ENCODE results near the gene FRMD4A. TPM values are rescaled to one million over a fixed set of nuclear protein-coding genes. Genes with fewer than 3 reads are reported as not detected.

The FRMD4A gene
- total RNA-seq, 1 donor from 2014 or later: 28.2 TPM

- Histone ChIP-seq H3K4me3 (ENCODE audit: low read depth, low read length) (no peak overlapping the region), H3K36me3 (ENCODE audit: control insufficient read depth, insufficient read depth, low read length) (no peaks in the 10 kb centered on the region), H3K27me3 (ENCODE audit: control insufficient read depth, insufficient read depth, low read length) (no peaks in the 10 kb centered on the region)
- no peak for DNase-seq (ENCODE audit: low read depth)
- no peak for TF ChIP-seq CTCF (IDR thresholded peaks at IDR 0.05; ENCODE audit: insufficient read depth, low read length, poor library complexity, severe bottlenecking)
Measured at GRCh38 chr10:13883636-13884444, 446.9 kb downstream of the FRMD4A start.

- TF ChIP-seq CTCF (IDR thresholded peaks at IDR 0.05; ENCODE audit: insufficient read depth, low read length, poor library complexity, severe bottlenecking): no peak
- Histone ChIP-seq H3K36me3 (ENCODE audit: control insufficient read depth, insufficient read depth, low read length) (no peaks in the 10 kb centered on the region), H3K27me3 (ENCODE audit: control insufficient read depth, insufficient read depth, low read length) (no peaks in the 10 kb centered on the region), H3K4me3 (ENCODE audit: low read depth, low read length) (no peak overlapping the region)
- peak; percentile 93 for DNase-seq (ENCODE audit: low read depth)
Measured at GRCh38 chr10:13882119-13882711, 448.5 kb downstream of the FRMD4A start.

- no peaks in the 10 kb centered on the region for H3K27me3 ChIP-seq (ENCODE audit: control insufficient read depth, insufficient read depth, low read length)
- TF ChIP-seq CTCF (IDR thresholded peaks at IDR 0.05; ENCODE audit: insufficient read depth, low read length, poor library complexity, severe bottlenecking): no peak
- DNase-seq (ENCODE audit: low read depth): no peak
- no peaks in the 10 kb centered on the region for H3K36me3 ChIP-seq (ENCODE audit: control insufficient read depth, insufficient read depth, low read length)
- H3K4me3 ChIP-seq (ENCODE audit: low read depth, low read length): no peak overlapping the region
Measured at GRCh38 chr10:13880760-13881159, 450.0 kb downstream of the FRMD4A start.

GRCh38 chr10:13877154-13877909 lies 453.4 kb downstream of the FRMD4A start:
- no peak for TF ChIP-seq CTCF (IDR thresholded peaks at IDR 0.05; ENCODE audit: insufficient read depth, low read length, poor library complexity, severe bottlenecking)
- DNase-seq (ENCODE audit: low read depth): no peak
- no peaks in the 10 kb centered on the region for H3K27me3 ChIP-seq (ENCODE audit: control insufficient read depth, insufficient read depth, low read length)
- H3K36me3 ChIP-seq (ENCODE audit: control insufficient read depth, insufficient read depth, low read length): no peaks in the 10 kb centered on the region
- H3K4me3 ChIP-seq (ENCODE audit: low read depth, low read length): no peak overlapping the region

- H3K4me3 ChIP-seq (ENCODE audit: low read depth, low read length): no peak overlapping the region
- DNase-seq (ENCODE audit: low read depth): no peak
- no peaks in the 10 kb centered on the region for H3K36me3 ChIP-seq (ENCODE audit: control insufficient read depth, insufficient read depth, low read length)
- H3K27me3 ChIP-seq (ENCODE audit: control insufficient read depth, insufficient read depth, low read length): no peaks in the 10 kb centered on the region
- TF ChIP-seq CTCF (IDR thresholded peaks at IDR 0.05; ENCODE audit: insufficient read depth, low read length, poor library complexity, severe bottlenecking): no peak
Measured at GRCh38 chr10:13873196-13873595, 457.5 kb downstream of the FRMD4A start.
